Measurements from ENCODE around the gene CARS1. TPM values are rescaled to one million over a fixed set of nuclear protein-coding genes. Genes with fewer than 3 reads are reported as not detected.

Gene CARS1
- 10 to 100 TPM; 24.7 to 81.4 (median 33.1) TPM for polyA plus RNA-seq

GRCh38 chr11:3057069-3057963, at the start of gene CARS1:
Gene CARS1 (minus strand): TSS chr11:3057423. CDS start chr11:3057367, 56 bp downstream.
- 1 to 3% (median 2%) methylated on average over 63 to 68 of the region's 68 CpGs for WGBS, 3 donors
- peak within 1 kb of the TSS; percentile 48 for H3K27ac ChIP-seq (ENCODE audit: low read depth, low read length)

- 89 to 93% (median 91%) methylated on average over 40 to 41 of the region's 41 CpGs for WGBS, 3 donors
- no peak overlapping the region for H3K27ac ChIP-seq (ENCODE audit: low read depth, low read length)
These were observed 48.8 kb upstream of the CARS1 start for GRCh38 chr11:3105791-3106735.

GRCh38 chr11:3104961-3105790, 48.0 kb upstream of the CARS1 start:
- no peak overlapping the region for H3K27ac ChIP-seq (ENCODE audit: low read depth, low read length)
- WGBS, 3 donors = 93 to 96% (median 96%) methylated on average over 23 of the region's 23 CpGs

- WGBS, 3 donors = 93 to 97% (median 94%) methylated on average over 14 to 22 of the region's 22 CpGs
- no peak overlapping the region for H3K27ac ChIP-seq (ENCODE audit: low read depth, low read length)
These were observed 47.0 kb upstream of the CARS1 start for GRCh38 chr11:3104051-3104714.

GRCh38 chr11:3103076-3103475, 45.9 kb upstream of the CARS1 start:
- 82 to 89% (median 85%) methylated on average over 10 to 11 of the region's 11 CpGs for WGBS, 3 donors
- H3K27ac ChIP-seq (ENCODE audit: low read depth, low read length) = no peak overlapping the region

- 92 to 98% (median 95%) methylated on average over 5 of the region's 5 CpGs for WGBS, 3 donors
- no peak overlapping the region for H3K27ac ChIP-seq (ENCODE audit: low read depth, low read length)
These were observed 45.4 kb upstream of the CARS1 start for GRCh38 chr11:3102641-3102921.

GRCh38 chr11:3101921-3102640, 44.9 kb upstream of the CARS1 start:
- no peak overlapping the region for H3K27ac ChIP-seq (ENCODE audit: low read depth, low read length)
- 87 to 89% (median 88%) methylated on average over 19 to 20 of the region's 20 CpGs for WGBS, 3 donors

GRCh38 chr11:3099178-3099577, 42.0 kb upstream of the CARS1 start:
- WGBS, 3 donors = 74 to 79% (median 77%) methylated on average over 3 of the region's 3 CpGs
- no peak overlapping the region for H3K27ac ChIP-seq (ENCODE audit: low read depth, low read length)

- H3K27ac ChIP-seq (ENCODE audit: low read depth, low read length) = no peak overlapping the region
- 85 to 86% (median 86%) methylated on average over 10 of the region's 10 CpGs for WGBS, 3 donors
These were observed 39.8 kb upstream of the CARS1 start for GRCh38 chr11:3096909-3097530.

GRCh38 chr11:3095712-3096361, 38.6 kb upstream of the CARS1 start:
- H3K27ac ChIP-seq (ENCODE audit: low read depth, low read length) = no peak overlapping the region
- 50 to 65% (median 51%) methylated on average over 15 of the region's 15 CpGs for WGBS, 3 donors

- no peak overlapping the region for H3K27ac ChIP-seq (ENCODE audit: low read depth, low read length)
- WGBS, 3 donors = 88 to 94% (median 91%) methylated on average over 18 to 21 of the region's 21 CpGs
These were observed 37.1 kb upstream of the CARS1 start for GRCh38 chr11:3094223-3094824.

GRCh38 chr11:3093281-3094191, 36.3 kb upstream of the CARS1 start:
- 77 to 86% (median 80%) methylated on average over 36 of the region's 36 CpGs for WGBS, 3 donors
- H3K27ac ChIP-seq (ENCODE audit: low read depth, low read length) = no peak overlapping the region

GRCh38 chr11:3092603-3093141, 35.4 kb upstream of the CARS1 start:
- WGBS, 3 donors = 88 to 92% (median 91%) methylated on average over 15 of the region's 15 CpGs
- no peak overlapping the region for H3K27ac ChIP-seq (ENCODE audit: low read depth, low read length)

GRCh38 chr11:3091846-3092602, 34.8 kb upstream of the CARS1 start:
- 40 to 46% (median 40%) methylated on average over 23 to 27 of the region's 27 CpGs for WGBS, 3 donors
- no peak overlapping the region for H3K27ac ChIP-seq (ENCODE audit: low read depth, low read length)
